ENCODE data around the gene SFPQ. TPM values are rescaled to one million over a fixed set of nuclear protein-coding genes. Genes with fewer than 3 reads are reported as not detected.

The SFPQ gene
- total RNA-seq, 1 donor from 2014 or later = 241 TPM

GRCh38 chr1:35187816-35188342 is 5.1 kb downstream of the SFPQ start:
- DNase-seq (ENCODE audit: extremely low spot score, unreplicated experiment) = no peak
- Mint-ChIP-seq H3K4me1 (ENCODE audit: unreplicated experiment) (peaks cover 53% of the 10 kb centered on the region), H3K36me3 (ENCODE audit: unreplicated experiment) (peaks cover 84% of the 10 kb centered on the region), H3K27ac (ENCODE audit: unreplicated experiment) (no peak overlapping the region), H3K4me3 (ENCODE audit: unreplicated experiment) (no peak overlapping the region), H3K9me3 (ENCODE audit: unreplicated experiment) (no peaks in the 10 kb centered on the region), H3K27me3 (ENCODE audit: unreplicated experiment) (no peaks in the 10 kb centered on the region)
- no peak for TF ChIP-seq CTCF (IDR thresholded peaks at IDR 0.05)

- no peak for TF ChIP-seq CTCF (IDR thresholded peaks at IDR 0.05)
- Mint-ChIP-seq H3K4me1 (ENCODE audit: unreplicated experiment) (peaks cover 53% of the 10 kb centered on the region), H3K27me3 (ENCODE audit: unreplicated experiment) (no peaks in the 10 kb centered on the region), H3K4me3 (ENCODE audit: unreplicated experiment) (no peak overlapping the region), H3K36me3 (ENCODE audit: unreplicated experiment) (peaks cover 94% of the 10 kb centered on the region), H3K9me3 (ENCODE audit: unreplicated experiment) (no peaks in the 10 kb centered on the region), H3K27ac (ENCODE audit: unreplicated experiment) (no peak overlapping the region)
- no peak for DNase-seq (ENCODE audit: extremely low spot score, unreplicated experiment)
These were observed 6.7 kb downstream of the SFPQ start for GRCh38 chr1:35186239-35186638.

GRCh38 chr1:35185200-35185599 is 7.7 kb downstream of the SFPQ start:
- H3K27ac Mint-ChIP-seq (ENCODE audit: unreplicated experiment) = no peak overlapping the region
- no peak for TF ChIP-seq CTCF (IDR thresholded peaks at IDR 0.05)
- no peak overlapping the region for H3K4me3 Mint-ChIP-seq (ENCODE audit: unreplicated experiment)

GRCh38 chr1:35184495-35185199 is 8.3 kb downstream of the SFPQ start:
- Mint-ChIP-seq H3K27ac (ENCODE audit: unreplicated experiment) (no peak overlapping the region), H3K27me3 (ENCODE audit: unreplicated experiment) (no peaks in the 10 kb centered on the region), H3K9me3 (ENCODE audit: unreplicated experiment) (no peaks in the 10 kb centered on the region), H3K4me3 (ENCODE audit: unreplicated experiment) (no peak overlapping the region), H3K4me1 (ENCODE audit: unreplicated experiment) (peaks cover 43% of the 10 kb centered on the region), H3K36me3 (ENCODE audit: unreplicated experiment) (peaks cover 89% of the 10 kb centered on the region)
- DNase-seq (ENCODE audit: extremely low spot score, unreplicated experiment) = no peak
- TF ChIP-seq CTCF (IDR thresholded peaks at IDR 0.05) = no peak

More at GRCh38 chr1:35185200-35185599, 7.7 kb downstream of the SFPQ start:
- DNase-seq (ENCODE audit: extremely low spot score, unreplicated experiment) = no peak
- no peaks in the 10 kb centered on the region for H3K9me3 Mint-ChIP-seq (ENCODE audit: unreplicated experiment)
- peaks cover 46% of the 10 kb centered on the region for H3K4me1 Mint-ChIP-seq (ENCODE audit: unreplicated experiment)
- peaks cover 92% of the 10 kb centered on the region for H3K36me3 Mint-ChIP-seq (ENCODE audit: unreplicated experiment)
- H3K27me3 Mint-ChIP-seq (ENCODE audit: unreplicated experiment) = no peaks in the 10 kb centered on the region

GRCh38 chr1:35181790-35182455 is 11.0 kb downstream of the SFPQ start:
- Mint-ChIP-seq H3K4me3 (ENCODE audit: unreplicated experiment) (no peak overlapping the region), H3K27ac (ENCODE audit: unreplicated experiment) (no peak overlapping the region), H3K9me3 (ENCODE audit: unreplicated experiment) (no peaks in the 10 kb centered on the region), H3K36me3 (ENCODE audit: unreplicated experiment) (peaks cover 77% of the 10 kb centered on the region), H3K27me3 (ENCODE audit: unreplicated experiment) (no peaks in the 10 kb centered on the region), H3K4me1 (ENCODE audit: unreplicated experiment) (peaks cover 19% of the 10 kb centered on the region)
- TF ChIP-seq CTCF (IDR thresholded peaks at IDR 0.05) = no peak
- DNase-seq (ENCODE audit: extremely low spot score, unreplicated experiment) = no peak
